B cell (primary cell): ENCODE data around the gene GPR3. TPM values are rescaled to one million over a fixed set of nuclear protein-coding genes. Genes with fewer than 3 reads are reported as not detected.

Source experiments
- ATAC-seq: fragments of 200-7000 bp; cut with Tn5 transposase; one replicate; pipeline ENCODE4 v1.10.0; 2021; ENCODE audit warnings: low read depth, mild to moderate bottlenecking, moderate number of reproducible peaks, moderate library complexity
- CTCF ChIA-PET: fragments of 350-600 bp; sonication (Branson Sonifier 250); formaldehyde crosslinking; loops from one replicate; lab custom pipeline; 2021; ENCODE audit warnings: antibody characterized with exemption, inconsistent platforms; lab: Charles Lee
- POLR2A ChIA-PET: fragments of 350-600 bp; sonication (Branson Sonifier 250); formaldehyde crosslinking; loops from one replicate; lab custom pipeline; 2021; ENCODE audit warnings: antibody characterized with exemption; lab: Charles Lee
- DNase-seq: peaks from one replicate; pipeline ENCODE4 v3.0.0; 2013
- H2AFZ ChIP-seq: 2 replicates; pipeline ENCODE4 v1.6.1; 2012; ENCODE audit warnings: mild to moderate bottlenecking, low read depth, low read length; ENCODE audit not compliant: insufficient read depth, poor library complexity, severe bottlenecking
- H3K27ac ChIP-seq, 2 donors: 1 replicate in 1 of 2; 2 replicates in 1 of 2; pipeline ENCODE4 v1.5.1; 2012 to 2013; ENCODE audit warnings: low read length in 2 of 2, mild to moderate bottlenecking in 2 of 2, moderate library complexity in 1 of 2
- H3K27me3 ChIP-seq, 4 experiments: fragments of 200-600 bp in 1 of 4; sonication (generic) in 1 of 4; replicated peaks in 1 of 4; 1 replicate in 2 of 4; 2 replicates in 2 of 4; pipeline versions ENCODE4 v1.6.1 to v1.7.0; 2013 to 2016; ENCODE audit warnings: low read length in 3 of 4, mild to moderate bottlenecking in 2 of 4, mixed read lengths in 1 of 4, moderate library complexity in 1 of 4; ENCODE audit not compliant: insufficient read depth in 4 of 4, control insufficient read depth in 3 of 4; ENCODE audit errors: control extremely low read depth in 1 of 4
- H3K36me3 ChIP-seq, 2 experiments: replicated peaks in 1 of 2; 1 replicate in 1 of 2; 2 replicates in 1 of 2; pipeline versions ENCODE4 v1.6.1 to v1.7.1; 2013; ENCODE audit warnings: low read length in 1 of 2; ENCODE audit not compliant: insufficient read depth in 2 of 2, control insufficient read depth in 1 of 2; ENCODE audit errors: control extremely low read depth in 1 of 2, extremely low read depth in 1 of 2
- H3K4me1 ChIP-seq, 2 donors: fragments of 200-600 bp in 1 of 2; sonication (generic) in 1 of 2; 1 replicate in 1 of 2; 2 replicates in 1 of 2; pipeline versions ENCODE4 v1.5.1 to v1.6.1; 2013 to 2017; ENCODE audit warnings: low read length in 2 of 2; ENCODE audit not compliant: control insufficient read depth in 2 of 2, insufficient read depth in 2 of 2
- H3K4me2 ChIP-seq: replicated peaks from 2 replicates; pipeline ENCODE3; 2012; ENCODE audit warnings: mild to moderate bottlenecking, low read depth, low read length; ENCODE audit not compliant: poor library complexity, severe bottlenecking
- H3K4me3 ChIP-seq, 5 experiments: fragments of 200-600 bp in 1 of 5; sonication (generic) in 1 of 5; 1 replicate in 3 of 5; 2 replicates in 2 of 5; pipeline versions ENCODE4 v1.5.1 to v1.7.0; 2011 to 2016; ENCODE audit warnings: low read length in 4 of 5, mild to moderate bottlenecking in 4 of 5, low read depth in 2 of 5, control low read depth in 1 of 5, moderate library complexity in 1 of 5; ENCODE audit not compliant: insufficient read depth in 1 of 5; ENCODE audit errors: control extremely low read depth in 1 of 5, extremely low read depth in 1 of 5
- H3K79me2 ChIP-seq: fragments of 200-600 bp; sonication (generic); one replicate; pipeline ENCODE4 v1.6.0; 2016; ENCODE audit warnings: low read length; ENCODE audit not compliant: control insufficient read depth, insufficient read depth
- H3K9ac ChIP-seq: fragments of 200-600 bp; sonication (generic); 2 replicates; pipeline ENCODE4 v1.6.1; 2017; ENCODE audit warnings: mild to moderate bottlenecking, low read length, moderate library complexity
- H3K9me3 ChIP-seq, 3 donors: one replicate each; pipeline versions ENCODE4 v1.6.1 to v1.7.1; 2013; ENCODE audit warnings: low read length in 2 of 3; ENCODE audit not compliant: control insufficient read depth in 2 of 3, insufficient read depth in 1 of 3; ENCODE audit errors: control extremely low read depth in 1 of 3
- H4K20me1 ChIP-seq: 2 replicates; pipeline ENCODE4 v1.6.0; 2012; ENCODE audit warnings: mild to moderate bottlenecking, low read length; ENCODE audit not compliant: insufficient read depth, control insufficient read depth, poor library complexity, severe bottlenecking
- H3K27ac Mint-ChIP-seq: one replicate; pipeline ENCODE4 v1.8.0; 2021; ENCODE audit warnings: mixed read lengths
- H3K27me3 Mint-ChIP-seq: one replicate; pipeline ENCODE4 v1.8.0; 2021; ENCODE audit warnings: mixed read lengths
- H3K4me1 Mint-ChIP-seq: one replicate; pipeline ENCODE4 v1.8.0; 2021; ENCODE audit warnings: mixed read lengths
- H3K4me3 Mint-ChIP-seq: one replicate; pipeline ENCODE4 v1.8.0; 2021; ENCODE audit warnings: mixed read lengths
- H3K9me3 Mint-ChIP-seq: one replicate; pipeline ENCODE4 v1.8.0; 2022; ENCODE audit warnings: mixed read lengths; ENCODE audit not compliant: insufficient read depth
- CTCF ChIP-seq: fragments of 200-600 bp; IDR thresholded peaks from one replicate; pipeline ENCODE4 v1.8.0; 2022; ENCODE audit warnings: antibody characterized with exemption, mild to moderate bottlenecking
- EZH2 ChIP-seq: IDR thresholded peaks from 2 replicates; pipeline ENCODE4 v1.6.1; 2012; ENCODE audit warnings: borderline replicate concordance, low read depth, mild to moderate bottlenecking, moderate library complexity, low read length; ENCODE audit not compliant: insufficient read depth, poor library complexity, severe bottlenecking
- WGBS: methylation state at CpG from one replicate; pipeline ENCODE4 v1.1.5; 2013; ENCODE audit warnings: missing lambda C conversion rate; ENCODE audit not compliant: insufficient coverage; 5-methylcytosine and 5-hydroxymethylcytosine counted together
- intact Hi-C: fragments of 100-400 bp; cut with micrococcal nuclease; formaldehyde crosslinking; loops from one replicate; pipeline ENCODE4 v1.10.0; 2022
- polyA plus RNA-seq: library from polyadenylated mRNA; depleted of rRNA; stranded (reverse); fragments of >200 nt; gene quantifications from 2 replicates; pipeline ENCODE4 v1.2.3, GENCODE V29; 2012
- total RNA-seq, 2 donors: library from RNA; stranded (reverse); fragments of 120-200 nt in 1 of 2; gene quantifications; 1 replicate in 1 of 2; 2 replicates in 1 of 2; pipeline versions ENCODE4 v1.2.3 to v1.2.4, GENCODE V29; 2013 to 2022

The GPR3 gene
- total and polyA plus RNA-seq, 2 donors (not counting 1 experiment from before 2014, with no cell fraction given): 3.3 TPM; not detected in 1

DNA sequence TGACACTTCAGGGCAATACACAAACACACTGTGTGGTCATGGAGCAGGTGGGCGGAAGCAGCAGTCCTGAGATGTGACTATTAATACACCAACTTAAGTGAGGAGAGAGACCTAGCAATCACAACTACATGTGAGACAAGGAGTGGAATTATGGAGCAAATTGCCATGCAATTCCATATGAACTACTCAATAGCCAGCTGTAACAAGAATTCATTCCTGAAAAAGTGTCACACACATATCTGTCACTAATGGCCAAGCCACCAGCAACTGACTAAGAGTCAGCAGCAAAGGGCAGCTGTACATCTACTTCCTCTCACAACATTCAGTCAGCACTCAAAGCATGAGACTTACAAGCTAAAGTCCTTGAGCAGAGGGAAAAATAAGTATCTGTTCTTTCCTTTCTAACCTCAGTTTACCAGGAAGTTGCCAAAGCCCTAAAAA is 46.2 kb downstream of the GPR3 start:
- CTCF ChIA-PET: interaction anchor here (0.9 to 4.5 kb wide), 8 partner anchors 8 to 118 kb away, joined by 3 to 29 read pairs (median 4); no protein-coding TSS in a partner anchor
- POLR2A ChIA-PET: interaction anchor here (1.1 to 1.3 kb wide), 3 partner anchors 49 to 87 kb away, joined by 3 read pairs; partner anchors contain the start of gene WASF2
- TF ChIP-seq EZH2 (no peak), CTCF (no peak)
- intact Hi-C loops: loop anchor here (2.0 kb wide), 1 partner anchor 16 kb away; no protein-coding TSS in a partner anchor
- Histone ChIP-seq H3K9ac (no peak overlapping the region), H3K27ac (peak overlapping the region; percentile 71 to 83), H3K36me3 (peaks cover 0 to 10% of the 10 kb centered on the region in 2 experiments), H3K9me3 (no peaks in the 10 kb centered on the region), H2AFZ (no peak overlapping the region), H3K4me1 (peaks cover 70 to 75% of the 10 kb centered on the region in 2 donors), H4K20me1 (peaks cover 19% of the 10 kb centered on the region), H3K79me2 (peaks cover 88% of the 10 kb centered on the region), H3K27me3 (no peaks in the 10 kb centered on the region), H3K4me3 (peak overlapping the region in 1 of 5 experiments; percentile 8), H3K4me2 (peak overlapping the region; percentile 35)
- Mint-ChIP-seq H3K4me1 (peaks cover 66% of the 10 kb centered on the region), H3K4me3 (peak overlapping the region; percentile 44), H3K27ac (peak overlapping the region; percentile 74), H3K27me3 (no peaks in the 10 kb centered on the region), H3K9me3 (no peaks in the 10 kb centered on the region)
- no CpG with 5 or more reads among the region's 1 CpG for WGBS
- ATAC-seq (no peak), DNase-seq (no peak)

DNA sequence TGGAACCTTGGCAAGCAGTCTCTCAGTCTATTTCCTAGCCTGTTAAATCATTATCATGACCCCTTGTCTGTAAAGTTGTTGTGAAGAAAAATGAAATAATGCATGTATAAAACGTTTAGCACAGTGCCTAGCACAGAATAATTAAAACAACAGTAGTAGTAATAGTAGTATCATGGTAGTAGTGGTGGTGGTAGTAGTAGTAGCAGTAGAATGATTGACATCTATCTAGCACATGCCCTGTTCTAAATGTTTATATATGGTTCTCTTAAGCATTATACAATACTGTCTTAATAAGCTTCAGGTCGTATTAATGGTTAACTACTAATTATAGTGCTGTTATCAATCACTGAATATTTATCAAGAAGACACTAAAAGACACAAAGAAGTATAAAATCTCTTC is 46.7 kb downstream of the GPR3 start:
- Histone ChIP-seq H3K4me1 (peaks cover 65 to 72% of the 10 kb centered on the region in 2 donors), H2AFZ (no peak overlapping the region), H3K4me2 (peak overlapping the region; percentile 35), H4K20me1 (peaks cover 19% of the 10 kb centered on the region), H3K9ac (no peak overlapping the region), H3K36me3 (peaks cover 2 to 10% of the 10 kb centered on the region in 2 experiments), H3K9me3 (no peaks in the 10 kb centered on the region), H3K4me3 (peak overlapping the region in 1 of 5 experiments; percentile 8), H3K79me2 (peaks cover 88% of the 10 kb centered on the region), H3K27me3 (no peaks in the 10 kb centered on the region), H3K27ac (peak overlapping the region; percentile 71 to 83)
- no peak for TF ChIP-seq CTCF
- TF ChIP-seq EZH2: no peak
- intact Hi-C loops: loop anchor here (2.0 kb wide), 1 partner anchor 16 kb away; no protein-coding TSS in a partner anchor
- Mint-ChIP-seq H3K27me3 (no peaks in the 10 kb centered on the region), H3K4me1 (peaks cover 66% of the 10 kb centered on the region), H3K27ac (peak overlapping the region; percentile 74), H3K9me3 (no peaks in the 10 kb centered on the region), H3K4me3 (no peak overlapping the region)
- ChIA-PET CTCF (interaction anchor here (0.9 to 2.9 kb wide), 9 partner anchors 8 to 118 kb away, joined by 3 to 14 read pairs (median 4); partner anchors contain the start of gene WASF2), POLR2A (interaction anchor here (0.5 to 1.3 kb wide), 3 partner anchors 49 to 193 kb away, joined by 3 read pairs; no protein-coding TSS in a partner anchor)
- DNase-seq: no peak
- no peak for ATAC-seq
- no CpG with 5 or more reads among the region's 2 CpGs for WGBS
